Osteocyte (in vitro differentiated cells): ENCODE measurements around the gene MAST1. TPM values are rescaled to one million over a fixed set of nuclear protein-coding genes. Genes with fewer than 3 reads are reported as not detected.

ENCODE experiments used
- DNase-seq: peaks from one replicate; pipeline ENCODE4 v3.0.0; 2021; ENCODE audit warnings: mixed read lengths; ENCODE audit not compliant: unreplicated experiment; ENCODE audit errors: extremely low spot score
- H3K27ac Mint-ChIP-seq: one replicate; pipeline ENCODE4 v1.8.0; 2021; ENCODE audit warnings: mild to moderate bottlenecking, mixed read lengths; ENCODE audit not compliant: unreplicated experiment
- H3K27me3 Mint-ChIP-seq: one replicate; pipeline ENCODE4 v1.8.0; 2021; ENCODE audit warnings: mixed read lengths; ENCODE audit not compliant: unreplicated experiment
- H3K36me3 Mint-ChIP-seq: one replicate; pipeline ENCODE4 v1.8.0; 2021; ENCODE audit warnings: mixed read lengths; ENCODE audit not compliant: unreplicated experiment
- H3K4me1 Mint-ChIP-seq: one replicate; pipeline ENCODE4 v1.8.0; 2021; ENCODE audit warnings: mixed read lengths; ENCODE audit not compliant: unreplicated experiment
- H3K4me3 Mint-ChIP-seq: one replicate; pipeline ENCODE4 v1.8.0; 2021; ENCODE audit warnings: mild to moderate bottlenecking, moderate library complexity, mixed read lengths; ENCODE audit not compliant: unreplicated experiment
- H3K9me3 Mint-ChIP-seq: one replicate; pipeline ENCODE4 v1.8.0; 2021; ENCODE audit warnings: mixed read lengths; ENCODE audit not compliant: unreplicated experiment
- total RNA-seq: library from RNA; stranded (reverse); gene quantifications from 2 replicates; pipeline ENCODE4 v1.2.1, GENCODE V29; 2021
- TF ChIP-seq, protein P1 (sequence below): fragments of 200-600 bp; sonication (generic); IDR thresholded peaks from 2 replicates; pipeline ENCODE4 v1.5.0; 2021; ENCODE audit warnings: antibody characterized with exemption, mild to moderate bottlenecking, moderate library complexity

Gene MAST1
- total RNA-seq, 1 donor from 2014 or later: 0.32 TPM

GRCh38 chr19:12837225-12837624 is 1.1 kb upstream of the MAST1 start:
- Mint-ChIP-seq H3K4me1 (peaks cover 29% of the 10 kb centered on the region), H3K9me3 (no peaks in the 10 kb centered on the region)

GRCh38 chr19:12838886-12839756 is 806 bp downstream of the MAST1 start:
- no peaks in the 10 kb centered on the region for H3K9me3 Mint-ChIP-seq
- H3K4me3 Mint-ChIP-seq: no peak overlapping the region
- no peak overlapping the region for H3K27ac Mint-ChIP-seq
- DNase-seq: no peak
- peaks cover 23% of the 10 kb centered on the region for H3K4me1 Mint-ChIP-seq
- H3K27me3 Mint-ChIP-seq: peaks cover 73% of the 10 kb centered on the region
- TF ChIP-seq, protein P1, sequence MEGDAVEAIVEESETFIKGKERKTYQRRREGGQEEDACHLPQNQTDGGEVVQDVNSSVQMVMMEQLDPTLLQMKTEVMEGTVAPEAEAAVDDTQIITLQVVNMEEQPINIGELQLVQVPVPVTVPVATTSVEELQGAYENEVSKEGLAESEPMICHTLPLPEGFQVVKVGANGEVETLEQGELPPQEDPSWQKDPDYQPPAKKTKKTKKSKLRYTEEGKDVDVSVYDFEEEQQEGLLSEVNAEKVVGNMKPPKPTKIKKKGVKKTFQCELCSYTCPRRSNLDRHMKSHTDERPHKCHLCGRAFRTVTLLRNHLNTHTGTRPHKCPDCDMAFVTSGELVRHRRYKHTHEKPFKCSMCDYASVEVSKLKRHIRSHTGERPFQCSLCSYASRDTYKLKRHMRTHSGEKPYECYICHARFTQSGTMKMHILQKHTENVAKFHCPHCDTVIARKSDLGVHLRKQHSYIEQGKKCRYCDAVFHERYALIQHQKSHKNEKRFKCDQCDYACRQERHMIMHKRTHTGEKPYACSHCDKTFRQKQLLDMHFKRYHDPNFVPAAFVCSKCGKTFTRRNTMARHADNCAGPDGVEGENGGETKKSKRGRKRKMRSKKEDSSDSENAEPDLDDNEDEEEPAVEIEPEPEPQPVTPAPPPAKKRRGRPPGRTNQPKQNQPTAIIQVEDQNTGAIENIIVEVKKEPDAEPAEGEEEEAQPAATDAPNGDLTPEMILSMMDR: no peak
- H3K36me3 Mint-ChIP-seq: no peaks in the 10 kb centered on the region

More at GRCh38 chr19:12837225-12837624, 1.1 kb upstream of the MAST1 start:
- TF ChIP-seq, protein P1: no peak
- DNase-seq: no peak
- Mint-ChIP-seq H3K4me3 (no peak overlapping the region), H3K27me3 (peaks cover 73% of the 10 kb centered on the region), H3K27ac (no peak overlapping the region), H3K36me3 (no peaks in the 10 kb centered on the region)

GRCh38 chr19:12840091-12841079 is 2.1 kb downstream of the MAST1 start:
- TF ChIP-seq, protein P1: no peak
- DNase-seq: no peak
- no peaks in the 10 kb centered on the region for H3K36me3 Mint-ChIP-seq
- H3K4me1 Mint-ChIP-seq: peaks cover 20% of the 10 kb centered on the region
- no peaks in the 10 kb centered on the region for H3K9me3 Mint-ChIP-seq
- H3K27ac Mint-ChIP-seq: no peak overlapping the region
- H3K27me3 Mint-ChIP-seq: peaks cover 66% of the 10 kb centered on the region
- peak overlapping the region; percentile 55 for H3K4me3 Mint-ChIP-seq

DNA sequence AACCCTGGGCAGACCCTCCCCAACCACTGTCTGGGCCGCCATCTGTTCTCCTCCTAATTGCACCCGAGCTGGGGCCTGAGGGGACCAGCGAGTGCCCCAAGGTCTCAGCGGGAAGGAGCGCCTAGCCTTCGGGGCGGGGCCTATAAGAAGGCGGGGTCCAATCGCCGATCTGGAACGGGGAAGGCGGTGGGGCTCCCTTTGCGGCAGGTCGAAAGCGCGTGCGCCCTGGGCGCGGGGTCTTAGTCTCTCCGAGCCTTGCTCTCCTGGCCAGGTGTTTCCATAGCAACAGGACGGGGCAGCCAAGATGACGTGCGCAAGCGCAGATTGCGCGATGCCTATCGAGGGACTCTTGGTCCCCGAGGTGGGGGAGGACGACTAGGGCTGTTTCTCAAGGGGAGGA is 2.8 kb downstream of the MAST1 start:
- DNase-seq: no peak
- Mint-ChIP-seq H3K4me3 (peak overlapping the region; percentile 55), H3K27me3 (peaks cover 59% of the 10 kb centered on the region), H3K4me1 (peaks cover 19% of the 10 kb centered on the region), H3K9me3 (no peaks in the 10 kb centered on the region), H3K27ac (no peak overlapping the region), H3K36me3 (no peaks in the 10 kb centered on the region)
- TF ChIP-seq, protein P1: no peak
